ENCODE measurements around the gene FBXW5. TPM values are rescaled to one million over a fixed set of nuclear protein-coding genes. Genes with fewer than 3 reads are reported as not detected.

Gene FBXW5
- polyA plus RNA-seq, 3 donors, result 85.3 to 117 (median 92.7) TPM

DNA sequence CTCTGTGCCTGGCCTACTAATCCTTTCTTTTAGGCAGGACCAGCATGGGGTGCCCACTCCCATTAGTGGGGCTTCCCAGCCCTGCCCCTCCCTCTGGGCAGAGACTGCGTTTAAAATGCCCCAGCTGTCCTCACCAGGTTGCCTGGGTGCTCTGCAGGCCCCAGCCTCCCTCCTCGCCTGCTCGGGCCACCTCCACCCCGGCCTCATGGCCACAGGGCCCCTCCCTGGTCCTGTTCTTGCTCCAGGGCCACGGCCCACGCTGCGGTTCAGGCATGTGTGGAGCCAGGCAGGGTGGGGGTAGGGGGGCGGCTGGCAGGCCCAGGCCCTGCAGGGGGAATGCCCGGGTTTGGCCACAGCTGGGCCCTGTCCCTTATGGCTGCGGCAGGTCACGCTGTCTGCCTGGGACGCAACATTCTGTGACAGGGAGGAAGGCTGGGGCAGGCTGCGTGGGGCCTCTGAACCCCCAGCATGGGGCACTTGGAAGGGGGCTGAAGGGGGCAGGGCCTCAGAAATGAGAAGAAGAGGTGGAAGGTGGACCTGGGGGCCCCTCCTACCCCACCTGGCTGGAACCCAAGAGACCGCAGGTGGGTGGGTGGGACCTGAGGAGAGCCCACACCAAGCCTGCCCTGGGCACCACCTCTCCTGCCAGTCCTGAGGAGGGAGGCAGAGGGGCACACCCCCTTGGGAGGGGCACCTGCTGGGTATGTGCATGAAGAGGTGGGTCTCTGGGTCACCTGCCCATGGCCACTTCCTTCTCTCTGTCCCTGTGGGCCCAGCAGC lies 7.2 kb upstream of the FBXW5 start, which contains the start of gene LCN12:
Gene LCN12, plus strand, starts transcription at position 733 of the 780 bp plus-strand sequence. CDS start 55 bp downstream, outside the sequence.
- Histone ChIP-seq H3K4me1 (ENCODE audit: control insufficient read depth in 1 of 2, insufficient read depth in 2 of 2, low read length in 2 of 2) (peaks cover 13 to 20% of the 10 kb centered on the region in 2 donors), H3K36me3 (replicated peaks in 1 of 2; ENCODE audit: control insufficient read depth in 1 of 2, insufficient read depth in 2 of 2, low read length in 2 of 2) (no peaks in the 10 kb centered on the region), H2AFZ (ENCODE audit: insufficient read depth, low read depth, low read length, poor library complexity, severe bottlenecking) (peak within 1 kb of the TSS; percentile 100), H3K9ac (ENCODE audit: insufficient read depth, low read length, poor library complexity, severe bottlenecking) (no peak within 1 kb of the TSS), H3K4me2 (replicated peaks; ENCODE audit: extremely low read depth, low read length, poor library complexity, severe bottlenecking) (no peak within 1 kb of the TSS), H3K79me2 (ENCODE audit: insufficient read depth, low read length) (no peaks in the 10 kb centered on the region), H4K20me1 (ENCODE audit: insufficient read depth, low read length) (no peaks in the 10 kb centered on the region), H3K27me3 (ENCODE audit: control insufficient read depth in 2 of 2, insufficient read depth in 2 of 2, low read length in 2 of 2) (no peaks in the 10 kb centered on the region), H3K27ac (ENCODE audit: low read depth in 1 of 2, low read length in 2 of 2) (no peak within 1 kb of the TSS), H3K9me3 (replicated peaks in 1 of 2; ENCODE audit: control insufficient read depth in 1 of 2, insufficient read depth in 1 of 2, low read length in 2 of 2) (no peaks in the 10 kb centered on the region), H3K4me3 (replicated peaks in 1 of 3; ENCODE audit: low read depth in 2 of 3, low read length in 3 of 3) (no peak within 1 kb of the TSS)
- H3K4me3 Mint-ChIP-seq, result no peak within 1 kb of the TSS
- WGBS (ENCODE audit: insufficient coverage), result 92% methylated on average over 12 of the region's 14 CpGs
- H3K27ac Mint-ChIP-seq, result no peak within 1 kb of the TSS
- TF ChIP-seq, protein P1, sequence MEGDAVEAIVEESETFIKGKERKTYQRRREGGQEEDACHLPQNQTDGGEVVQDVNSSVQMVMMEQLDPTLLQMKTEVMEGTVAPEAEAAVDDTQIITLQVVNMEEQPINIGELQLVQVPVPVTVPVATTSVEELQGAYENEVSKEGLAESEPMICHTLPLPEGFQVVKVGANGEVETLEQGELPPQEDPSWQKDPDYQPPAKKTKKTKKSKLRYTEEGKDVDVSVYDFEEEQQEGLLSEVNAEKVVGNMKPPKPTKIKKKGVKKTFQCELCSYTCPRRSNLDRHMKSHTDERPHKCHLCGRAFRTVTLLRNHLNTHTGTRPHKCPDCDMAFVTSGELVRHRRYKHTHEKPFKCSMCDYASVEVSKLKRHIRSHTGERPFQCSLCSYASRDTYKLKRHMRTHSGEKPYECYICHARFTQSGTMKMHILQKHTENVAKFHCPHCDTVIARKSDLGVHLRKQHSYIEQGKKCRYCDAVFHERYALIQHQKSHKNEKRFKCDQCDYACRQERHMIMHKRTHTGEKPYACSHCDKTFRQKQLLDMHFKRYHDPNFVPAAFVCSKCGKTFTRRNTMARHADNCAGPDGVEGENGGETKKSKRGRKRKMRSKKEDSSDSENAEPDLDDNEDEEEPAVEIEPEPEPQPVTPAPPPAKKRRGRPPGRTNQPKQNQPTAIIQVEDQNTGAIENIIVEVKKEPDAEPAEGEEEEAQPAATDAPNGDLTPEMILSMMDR (IDR thresholded peaks at IDR 0.05), result no peak
- intact Hi-C loops (cut with micrococcal nuclease), result loop anchor here in 1 of 2 donors (5.0 kb wide), 1 partner anchor 104 kb away; the partner anchor contains the start of gene PHPT1
- H3K27me3 Mint-ChIP-seq (ENCODE audit: low read depth in 3 of 3), result peaks cover 0 to 7% (median 0%) of the 10 kb centered on the region in 3 donors
- H3K4me1 Mint-ChIP-seq, result peaks cover 9% of the 10 kb centered on the region
- H3K9me3 Mint-ChIP-seq, result peaks cover 0 to 4% (median 2%) of the 10 kb centered on the region in 7 donors
- DNase-seq, result no peak
- H3K36me3 Mint-ChIP-seq, result no peaks in the 10 kb centered on the region

DNA sequence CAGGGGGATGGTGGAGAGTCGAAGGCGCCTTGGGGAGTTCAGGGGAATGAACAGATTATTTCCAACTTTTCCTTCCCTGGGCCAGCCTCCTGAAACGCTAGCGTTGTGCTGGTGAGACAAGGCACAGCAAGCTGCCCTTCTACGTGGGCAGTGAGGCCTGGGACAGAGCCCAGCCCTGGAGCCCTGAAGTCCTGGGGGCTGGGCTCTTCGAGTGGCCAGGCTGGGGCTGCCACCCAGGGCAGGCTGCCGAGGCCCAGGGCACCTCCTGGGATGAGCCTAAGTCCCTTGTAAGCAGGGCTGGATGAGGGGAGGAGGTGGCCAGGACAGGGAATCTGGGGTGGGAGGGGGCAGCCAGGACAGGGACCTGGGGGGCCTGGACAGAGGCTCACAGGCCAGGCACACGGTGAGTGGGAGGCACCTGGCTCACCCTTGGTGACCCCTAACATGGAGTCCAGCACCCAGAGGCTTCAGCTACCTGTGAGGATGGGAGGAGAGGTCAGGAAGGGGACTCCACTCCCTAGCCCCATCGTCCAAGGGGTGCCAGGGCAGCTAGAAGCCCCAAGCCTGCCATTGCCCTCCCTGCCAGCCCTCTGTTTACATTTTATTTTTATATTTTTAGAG lies 6.2 kb upstream of the FBXW5 start:
- Mint-ChIP-seq H3K27me3 (ENCODE audit: low read depth in 3 of 3) (peaks cover 0 to 8% (median 0%) of the 10 kb centered on the region in 3 donors), H3K4me1 (peaks cover 9% of the 10 kb centered on the region), H3K4me3 (peak overlapping the region; percentile 79 to 90), H3K36me3 (no peaks in the 10 kb centered on the region), H3K27ac (no peak overlapping the region), H3K9me3 (no peaks in the 10 kb centered on the region)
- Histone ChIP-seq H3K79me2 (ENCODE audit: insufficient read depth, low read length) (no peaks in the 10 kb centered on the region), H3K4me1 (ENCODE audit: control insufficient read depth in 1 of 2, insufficient read depth in 2 of 2, low read length in 2 of 2) (peaks cover 13 to 20% of the 10 kb centered on the region in 2 donors), H3K9ac (ENCODE audit: insufficient read depth, low read length, poor library complexity, severe bottlenecking) (peak overlapping the region; percentile 76), H3K27ac (ENCODE audit: low read depth in 1 of 2, low read length in 2 of 2) (peak overlapping the region in 1 of 2 donors; percentile 84), H3K4me2 (replicated peaks; ENCODE audit: extremely low read depth, low read length, poor library complexity, severe bottlenecking) (peak overlapping the region; percentile 85), H2AFZ (ENCODE audit: insufficient read depth, low read depth, low read length, poor library complexity, severe bottlenecking) (peak overlapping the region; percentile 100), H3K4me3 (replicated peaks in 1 of 3; ENCODE audit: low read depth in 2 of 3, low read length in 3 of 3) (peak overlapping the region in 2 of 3 experiments; percentile 75 to 83), H3K9me3 (replicated peaks in 1 of 2; ENCODE audit: control insufficient read depth in 1 of 2, insufficient read depth in 1 of 2, low read length in 2 of 2) (no peaks in the 10 kb centered on the region), H3K27me3 (ENCODE audit: control insufficient read depth in 2 of 2, insufficient read depth in 2 of 2, low read length in 2 of 2) (no peaks in the 10 kb centered on the region), H3K36me3 (replicated peaks in 1 of 2; ENCODE audit: control insufficient read depth in 1 of 2, insufficient read depth in 2 of 2, low read length in 2 of 2) (no peaks in the 10 kb centered on the region), H4K20me1 (ENCODE audit: insufficient read depth, low read length) (no peaks in the 10 kb centered on the region)
- no peak for DNase-seq
- 62% methylated on average over 6 of the region's 9 CpGs for WGBS (ENCODE audit: insufficient coverage)
- TF ChIP-seq, protein P1 (IDR thresholded peaks at IDR 0.05), result no peak
- intact Hi-C loops (cut with micrococcal nuclease), result loop anchor here in 1 of 2 donors (5.0 kb wide), 1 partner anchor 103 kb away; the partner anchor contains the start of gene PHPT1
